ENCODE data around the gene KCNJ8.
"Not testable (repeated sequence)": the region's sequence is repeated elsewhere in the genome, so short reads cannot be mapped to it uniquely, and the experiment has no call there.

KCNJ8 gene

DNA sequence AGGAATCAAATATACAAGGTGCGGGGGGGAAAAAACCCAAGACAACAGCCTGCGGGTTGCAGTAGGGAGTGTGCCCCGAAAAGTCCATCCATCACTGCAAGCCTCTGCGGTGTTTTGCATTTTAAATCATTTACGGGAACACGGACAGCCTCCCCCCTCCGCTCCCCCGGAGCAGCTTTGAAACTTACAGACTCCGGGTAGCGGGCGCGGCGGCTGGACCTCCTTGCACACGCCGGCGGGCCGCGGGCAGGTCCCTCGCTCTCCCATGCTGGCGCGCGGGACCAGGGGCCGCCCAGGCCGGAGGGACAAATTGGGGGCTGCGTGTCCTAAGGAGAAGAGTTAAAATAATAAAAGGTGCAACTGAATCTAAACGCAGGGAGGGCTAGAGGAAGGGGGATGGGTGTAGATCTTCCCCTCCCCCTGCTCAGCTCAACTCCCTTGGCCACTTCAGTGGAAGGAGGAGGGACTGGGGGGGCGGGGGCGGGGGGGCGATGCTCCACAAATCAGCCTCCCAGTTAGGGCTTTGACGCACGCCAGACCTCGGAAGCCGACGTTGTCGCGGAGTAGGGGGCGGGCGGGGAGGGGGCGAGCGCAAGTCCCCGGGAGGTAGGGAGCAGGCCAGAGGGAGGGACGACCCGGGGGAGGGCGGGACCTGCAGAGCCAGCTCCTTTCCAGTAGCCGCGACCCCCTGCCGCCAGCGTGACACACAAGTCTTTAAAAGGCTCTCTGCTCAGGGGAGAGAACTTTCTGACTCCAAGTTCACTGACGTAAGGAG lies at the start of gene KCNJ8:
Gene KCNJ8 (minus strand): TSS at position 349 of the 775 bp plus-strand sequence. CDS start 1,090 bp downstream, outside the sequence.
- DNase-seq (ENCODE audit: low read depth, low spot score), result no peak

DNA sequence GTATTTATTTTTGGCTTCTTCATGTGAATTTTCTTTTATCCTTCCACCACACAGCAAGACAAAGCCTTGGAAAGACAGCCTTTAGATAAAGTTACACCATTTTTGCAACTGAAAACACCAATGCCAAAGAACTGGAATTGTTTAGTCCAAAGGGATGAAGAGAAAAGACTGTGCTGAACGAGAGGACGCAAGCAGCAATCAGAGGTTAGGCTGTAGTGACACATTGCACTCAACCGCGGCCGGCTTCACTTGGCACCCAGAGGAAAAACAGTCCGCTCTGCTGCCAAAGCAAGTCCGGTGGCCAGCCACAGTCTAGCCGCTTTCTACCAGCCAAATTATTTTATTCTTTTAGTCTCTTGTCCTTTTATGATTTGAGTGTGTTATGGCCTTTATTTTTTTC lies 49.1 kb upstream of the KCNJ8 start:
- DNase-seq (ENCODE audit: low read depth, low spot score), result no peak

DNA sequence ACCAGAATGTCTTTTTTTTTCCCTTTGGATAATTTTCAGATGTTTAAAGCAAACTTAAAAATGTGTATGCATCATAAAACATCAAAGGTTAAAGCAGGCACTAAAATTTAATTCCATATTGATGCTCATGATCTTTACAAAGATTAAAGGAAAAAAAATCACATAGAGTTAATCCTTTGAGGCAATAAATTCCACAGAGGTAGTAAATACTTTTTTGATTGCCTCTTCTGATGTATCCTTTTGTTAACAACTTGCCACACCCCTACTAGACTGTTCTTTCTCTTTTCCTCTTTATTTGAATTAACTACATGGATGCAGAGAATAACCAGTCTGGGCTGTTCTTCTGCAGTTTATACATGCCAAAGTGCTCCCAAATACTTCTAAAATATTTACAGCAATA lies 45.2 kb upstream of the KCNJ8 start:
- no peak for DNase-seq (ENCODE audit: low read depth, low spot score)

DNA sequence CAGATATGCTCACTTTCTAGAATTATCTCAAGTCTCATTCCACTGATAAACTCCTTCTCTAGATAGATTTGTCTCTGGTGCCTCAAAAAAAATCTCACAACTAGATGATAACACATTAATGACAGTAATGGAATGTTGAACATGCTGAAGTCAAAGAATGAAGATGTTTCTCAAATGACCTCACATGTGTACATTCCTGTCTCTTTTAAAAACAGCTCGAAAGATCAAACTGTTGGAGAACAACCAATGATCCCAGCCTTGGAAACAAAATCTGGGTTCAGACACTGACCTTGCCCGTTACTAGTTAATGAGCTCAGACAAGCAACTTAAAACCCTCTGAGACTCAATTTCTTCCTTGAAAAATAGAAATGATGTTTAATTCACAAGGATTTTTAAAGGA lies 44.7 kb upstream of the KCNJ8 start:
- DNase-seq (ENCODE audit: low read depth, low spot score), result no peak

DNA sequence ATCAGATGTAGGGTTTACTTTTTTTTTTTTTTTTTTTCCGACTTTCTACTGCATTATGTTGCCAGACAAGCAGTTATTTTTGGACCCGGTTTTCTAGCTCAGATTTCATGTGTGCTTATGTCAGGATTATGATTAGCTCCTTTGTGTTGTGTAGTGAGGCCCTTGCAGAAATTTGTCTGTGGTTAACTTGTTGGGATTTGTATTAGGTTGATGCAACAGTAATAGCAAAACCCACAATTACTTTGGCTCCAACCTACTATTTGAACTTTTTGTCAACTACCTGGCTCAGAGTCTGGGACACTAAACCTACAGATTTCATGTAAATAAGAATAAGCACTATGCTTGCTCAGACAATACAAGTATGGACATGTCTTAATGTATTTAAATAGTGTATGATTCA lies 44.1 kb upstream of the KCNJ8 start:
- no peak for DNase-seq (ENCODE audit: low read depth, low spot score)

DNA sequence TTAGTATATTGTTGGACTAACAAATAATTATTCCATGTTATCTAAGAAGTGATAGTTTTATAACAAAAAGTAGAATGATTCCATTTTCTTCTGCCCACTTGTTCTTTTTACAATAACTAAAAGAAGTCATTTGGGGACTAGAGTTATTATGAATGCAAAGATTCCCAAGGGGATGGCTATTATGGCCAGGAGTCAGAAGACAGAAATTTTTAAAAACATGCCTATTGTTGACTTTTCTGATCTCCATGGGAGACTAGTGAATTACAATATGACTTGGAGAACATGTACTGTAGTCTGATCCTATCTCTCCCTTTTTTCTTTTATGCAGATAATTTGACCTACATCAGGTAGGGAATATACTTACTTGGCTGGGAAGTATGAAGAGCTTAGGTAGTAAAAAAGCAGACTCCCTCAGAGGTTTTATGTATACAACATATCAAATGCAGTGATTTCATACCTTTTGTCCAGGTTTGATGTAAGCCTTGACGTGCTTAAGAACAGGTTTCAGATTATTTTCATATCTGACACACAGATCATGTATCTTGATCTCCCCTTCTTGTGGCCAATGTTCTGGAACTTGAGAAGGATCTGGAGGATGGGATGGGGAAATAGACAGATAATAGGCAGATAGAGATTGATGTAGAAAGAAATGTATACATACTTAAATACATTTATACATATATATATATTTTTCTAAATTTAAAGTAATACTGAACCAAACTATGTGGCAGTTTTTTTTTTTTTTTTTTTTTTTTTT lies 41.0 kb upstream of the KCNJ8 start:
- DNase-seq (ENCODE audit: low read depth, low spot score), result no peak

DNA sequence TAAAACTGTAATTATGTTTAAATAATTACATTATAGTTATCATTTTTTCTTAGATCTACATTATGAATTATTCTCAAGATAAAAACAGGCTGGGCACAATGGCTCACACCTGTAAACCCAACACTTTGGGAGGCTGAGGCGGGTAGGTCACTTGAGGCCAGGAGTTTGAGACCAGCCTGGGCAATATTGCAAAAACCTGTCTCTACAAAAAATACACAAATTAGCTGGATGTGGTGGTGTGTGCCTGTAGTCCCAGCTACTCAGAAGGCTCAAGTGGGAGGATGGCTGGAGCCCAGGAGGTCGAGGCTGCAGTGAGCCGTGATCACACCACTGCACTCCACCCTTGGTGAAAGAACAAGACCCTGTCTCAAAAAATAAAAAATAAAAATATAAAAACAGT lies 40.3 kb upstream of the KCNJ8 start:
- DNase-seq (ENCODE audit: low read depth, low spot score), result no peak

DNA sequence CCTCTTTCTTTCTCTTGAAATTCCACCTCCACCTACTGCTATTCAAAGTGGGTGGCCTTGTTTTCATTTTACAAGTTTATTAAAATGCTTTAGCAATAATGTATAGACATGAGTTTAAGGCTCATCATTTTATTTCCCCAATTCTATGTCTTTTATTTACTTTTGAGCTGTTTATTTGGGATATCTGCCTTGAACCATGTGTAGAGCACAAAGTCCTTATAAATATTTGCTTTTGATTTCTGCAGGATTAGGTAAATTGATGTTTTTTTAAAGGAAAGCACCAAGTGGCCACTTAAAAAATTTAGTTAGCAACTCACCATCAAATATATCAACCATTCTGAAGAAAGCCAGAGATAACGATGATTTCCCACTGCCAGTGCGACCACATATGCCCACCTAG lies 39.8 kb upstream of the KCNJ8 start:
- DNase-seq (ENCODE audit: low read depth, low spot score), result no peak

DNA sequence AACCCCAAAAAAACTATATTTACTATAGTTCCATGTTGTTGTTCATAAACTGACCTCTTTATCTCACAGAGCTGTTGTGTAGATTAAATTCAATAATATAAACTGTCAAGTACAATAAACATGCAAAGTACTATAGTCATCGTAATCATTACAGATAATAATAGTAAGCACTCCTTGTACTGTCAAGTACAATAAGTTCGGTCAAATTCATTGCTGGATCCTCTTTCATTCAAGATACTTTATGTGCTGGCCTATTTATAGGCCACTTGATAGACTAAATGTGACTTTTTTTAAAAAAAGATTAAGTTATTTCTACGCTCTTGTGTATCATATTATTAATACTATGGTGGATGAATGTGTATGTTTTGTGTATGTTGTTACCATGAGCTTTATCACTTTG lies 39.2 kb upstream of the KCNJ8 start:
- no peak for DNase-seq (ENCODE audit: low read depth, low spot score)

DNA sequence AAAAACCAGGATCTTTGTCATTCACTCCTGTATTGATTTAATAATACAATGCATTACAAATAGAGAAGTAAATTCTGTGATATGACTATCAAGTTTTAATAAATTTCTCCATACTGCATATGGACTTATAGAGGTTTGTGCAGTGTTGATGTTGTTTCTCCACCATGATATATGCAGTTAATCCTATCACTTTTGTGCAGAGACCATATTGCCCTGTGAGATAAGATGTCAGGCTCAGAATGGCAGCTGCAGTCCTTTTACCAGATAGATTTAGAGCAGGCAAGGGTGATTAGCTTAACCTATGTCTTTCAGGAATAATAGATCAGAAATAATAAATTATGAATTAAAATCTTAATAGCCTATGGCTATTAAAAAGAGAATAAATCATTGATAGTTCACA lies 38.6 kb upstream of the KCNJ8 start:
- DNase-seq (ENCODE audit: low read depth, low spot score), result no peak

DNA sequence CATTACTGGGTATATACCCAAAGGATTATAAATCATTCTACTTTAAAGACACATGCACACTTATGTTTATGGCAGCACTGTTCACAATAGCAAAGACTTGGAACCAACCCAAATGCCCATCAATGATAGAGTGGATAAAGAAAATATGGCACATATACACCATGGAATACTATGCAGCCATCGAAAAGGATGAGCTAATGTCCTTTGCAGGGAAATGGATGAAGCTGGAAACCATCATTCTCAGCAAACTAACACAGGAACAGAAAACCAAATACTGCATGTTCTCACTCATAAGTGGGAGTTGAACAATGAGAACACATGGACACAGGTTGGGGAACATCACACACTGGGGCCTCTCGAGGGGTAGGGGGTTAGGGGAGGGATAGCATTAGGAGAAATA lies 37.8 kb upstream of the KCNJ8 start:
- DNase-seq (ENCODE audit: low read depth, low spot score), result not testable (repeated sequence)

DNA sequence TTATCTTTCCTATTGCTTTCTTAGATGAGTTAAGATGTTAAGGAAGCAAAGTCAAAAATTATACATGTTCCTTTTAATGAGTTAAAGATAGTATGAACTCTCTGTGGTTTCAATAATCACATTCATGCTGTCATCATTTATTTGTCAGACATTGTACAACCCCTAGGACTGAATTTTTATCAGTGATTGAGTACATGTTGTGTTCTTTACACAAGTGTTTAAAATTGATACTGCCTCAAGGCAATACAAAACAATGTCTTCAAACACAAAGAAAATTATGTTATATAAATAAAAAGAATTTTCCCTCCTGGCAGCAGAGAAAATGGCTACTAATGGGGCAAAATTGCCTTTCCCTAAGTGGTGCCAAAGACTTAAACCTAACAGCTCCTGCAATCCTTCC lies 34.6 kb upstream of the KCNJ8 start:
- no peak for DNase-seq (ENCODE audit: low read depth, low spot score)

DNA sequence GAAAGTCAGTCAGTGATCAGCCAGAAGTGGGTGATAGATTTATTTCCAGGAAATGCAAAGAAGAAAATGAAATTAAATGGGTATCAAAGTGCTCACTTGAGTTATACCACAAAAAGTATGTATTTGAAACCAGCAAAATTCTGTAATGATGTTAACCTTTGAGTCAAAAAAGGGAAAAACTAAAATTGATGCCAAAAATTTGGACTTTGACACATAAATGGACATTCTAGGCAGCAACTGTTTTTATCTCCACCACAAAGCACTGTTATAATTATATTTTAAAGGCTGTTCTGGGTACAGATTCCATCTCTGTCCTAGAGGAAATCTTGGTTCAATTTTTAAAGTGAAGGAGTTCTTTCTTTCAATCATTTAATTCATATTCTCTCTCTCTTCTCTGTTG lies 31.7 kb upstream of the KCNJ8 start:
- no peak for DNase-seq (ENCODE audit: low read depth, low spot score)

DNA sequence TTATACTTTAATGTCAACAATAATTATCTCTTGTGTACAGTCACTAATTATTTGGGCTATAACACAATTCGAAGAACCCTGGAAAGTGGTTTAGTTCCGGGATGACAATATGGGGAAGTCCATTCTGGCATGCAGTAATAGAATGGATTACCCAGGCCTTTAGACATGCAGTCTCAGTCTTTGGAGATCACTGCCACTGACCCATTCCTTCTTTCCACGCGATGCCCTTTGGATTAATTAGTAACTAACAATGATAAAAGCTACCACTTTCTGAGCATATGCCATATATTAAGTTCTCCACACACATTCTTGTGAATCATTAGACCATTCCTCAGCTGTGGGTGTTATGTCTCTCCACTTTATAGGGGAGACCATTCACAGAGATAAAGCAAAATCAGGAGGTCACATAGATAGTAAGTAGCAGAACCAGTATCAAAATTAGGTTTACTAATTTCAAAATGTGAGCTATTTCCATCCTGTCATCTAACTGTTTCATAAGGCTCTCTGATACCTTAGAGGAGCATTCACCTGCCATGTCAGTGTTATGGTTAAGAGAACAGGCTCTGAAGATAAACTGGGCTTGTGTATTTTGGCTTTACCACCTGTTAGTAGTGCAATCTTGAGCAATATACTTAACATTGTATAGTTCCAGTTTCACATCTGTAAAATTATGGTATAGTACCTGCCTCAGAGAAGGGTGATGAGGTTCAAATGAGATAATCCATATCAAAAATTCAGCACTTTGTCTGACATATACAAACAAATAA lies 27.2 kb upstream of the KCNJ8 start:
- DNase-seq (ENCODE audit: low read depth, low spot score), result no peak

DNA sequence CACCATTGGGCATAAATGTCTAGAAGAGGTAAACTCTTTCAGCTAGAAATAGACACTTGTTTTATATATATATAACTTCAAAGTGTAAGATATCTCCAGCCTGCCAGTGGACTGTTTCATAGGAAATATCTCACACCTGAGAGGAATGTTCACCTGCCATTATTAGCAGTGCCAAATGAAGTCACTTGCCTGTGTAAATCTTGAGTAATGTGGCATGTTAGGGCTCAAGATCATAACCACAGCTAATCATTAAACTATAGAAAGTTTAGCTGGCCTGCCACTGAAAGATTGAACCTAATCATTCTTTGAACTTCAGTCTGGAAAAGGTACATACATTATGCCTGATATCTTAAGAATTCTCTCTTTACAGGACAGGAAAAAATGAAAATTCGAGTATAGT lies 25.5 kb upstream of the KCNJ8 start:
- no peak for DNase-seq (ENCODE audit: low read depth, low spot score)

DNA sequence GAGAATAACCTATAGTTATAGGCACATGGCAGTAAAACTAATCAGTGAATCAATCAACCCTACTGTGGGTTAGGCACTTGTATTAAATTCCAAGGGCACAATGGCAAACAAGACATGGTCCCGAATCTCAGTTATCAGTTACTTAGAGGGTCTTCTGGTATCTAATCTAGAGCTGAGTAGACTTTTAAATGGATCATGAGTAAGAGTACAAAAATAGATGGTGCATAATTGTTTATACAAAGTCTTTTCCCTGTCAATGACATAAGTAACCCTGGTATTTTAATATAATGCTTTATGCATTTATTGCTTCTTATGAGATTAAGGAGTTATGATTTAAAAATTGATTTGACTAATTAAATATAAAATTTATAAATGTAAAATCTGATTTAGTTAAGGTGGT lies 23.0 kb upstream of the KCNJ8 start:
- no peak for DNase-seq (ENCODE audit: low read depth, low spot score)

DNA sequence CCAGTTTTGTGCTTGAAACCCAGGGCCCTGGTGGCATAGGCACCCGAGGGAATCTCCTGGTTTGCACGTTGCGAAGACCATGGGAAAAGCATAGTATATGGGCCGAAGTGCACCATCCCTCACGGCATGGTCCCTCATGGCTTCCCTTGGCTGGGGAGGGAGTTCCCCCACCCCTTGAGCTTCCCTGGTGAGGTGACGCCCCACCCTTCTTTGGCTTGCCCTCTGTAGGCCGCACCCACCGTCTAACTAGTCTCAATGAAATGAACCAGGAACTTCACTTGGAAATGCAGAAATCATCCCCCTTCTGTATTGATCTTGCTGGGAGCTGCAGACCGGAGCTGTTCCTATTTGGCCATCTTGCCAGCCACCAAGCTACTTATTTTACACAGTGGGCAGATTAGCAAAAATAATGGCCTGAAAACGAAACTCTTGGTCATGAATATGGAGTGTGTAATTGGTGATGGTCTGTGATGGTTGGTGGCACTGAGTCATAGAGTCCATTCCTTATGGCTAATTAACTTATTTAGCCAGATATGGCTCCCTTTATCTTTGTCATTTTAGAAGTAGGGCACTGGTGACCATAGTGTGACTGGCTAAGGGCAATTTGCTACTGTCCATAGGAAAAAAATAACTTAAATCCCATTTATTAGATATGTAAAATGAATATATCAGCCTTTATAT lies 21.3 kb upstream of the KCNJ8 start:
- DNase-seq (ENCODE audit: low read depth, low spot score), result no peak

DNA sequence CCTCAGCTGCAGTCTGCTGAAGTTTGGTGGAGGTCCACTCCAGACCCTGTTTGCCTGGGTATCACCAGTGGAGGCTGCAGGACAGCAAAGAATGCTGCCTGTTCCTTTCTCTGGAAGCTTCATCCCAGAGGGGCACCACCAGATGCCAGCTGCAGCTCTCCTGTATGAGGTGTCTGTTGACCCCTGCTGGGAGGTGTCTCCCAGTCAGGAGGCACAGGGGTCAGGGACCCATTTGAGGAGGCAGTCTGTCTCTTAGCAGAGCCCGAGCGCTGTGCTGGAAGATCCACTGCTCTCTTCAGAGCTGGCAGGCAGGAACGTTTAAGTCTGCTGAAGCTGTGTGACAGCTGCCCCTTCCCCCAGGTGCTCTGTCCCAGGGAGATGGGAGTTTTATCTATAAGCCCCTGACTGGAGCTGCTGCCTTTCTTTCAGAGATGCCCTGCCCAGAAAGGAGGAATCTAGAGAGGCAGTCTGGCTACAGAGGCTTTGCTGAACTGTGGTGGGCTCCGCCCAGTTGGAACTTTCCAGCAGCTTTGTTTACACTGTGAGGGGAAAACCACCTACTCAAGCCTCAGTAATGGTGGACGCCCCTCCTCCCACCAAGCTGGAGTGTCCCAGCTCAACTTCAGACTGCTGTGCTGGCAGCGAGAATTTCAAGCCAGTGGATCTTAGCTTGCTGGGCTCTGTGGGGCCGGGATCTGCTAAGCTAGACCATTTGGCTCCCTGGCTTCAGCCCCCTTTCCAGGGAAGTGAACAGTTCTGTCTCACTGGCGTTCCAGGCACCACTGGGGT lies 20.5 kb upstream of the KCNJ8 start:
- not testable (repeated sequence) for DNase-seq (ENCODE audit: low read depth, low spot score)

DNA sequence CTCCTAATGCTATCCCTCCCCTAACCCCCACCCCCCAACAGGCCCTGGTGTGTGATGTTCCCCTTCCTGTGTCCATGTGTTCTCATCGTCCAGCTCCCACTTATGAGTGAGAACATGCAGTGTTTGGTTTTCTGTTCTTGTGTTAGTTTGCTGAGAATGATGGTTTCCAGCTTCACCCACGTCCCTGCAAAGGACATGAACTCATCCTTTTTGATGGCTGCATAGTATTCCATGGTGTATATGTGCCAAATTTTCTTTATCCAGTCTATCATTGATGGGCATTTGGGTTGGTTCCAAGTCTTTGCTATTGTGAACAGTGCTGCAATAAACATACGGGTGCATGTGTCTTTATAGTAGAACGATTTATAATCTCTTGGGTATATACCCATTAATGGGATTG lies 15.2 kb upstream of the KCNJ8 start:
- not testable (repeated sequence) for DNase-seq (ENCODE audit: low read depth, low spot score)

DNA sequence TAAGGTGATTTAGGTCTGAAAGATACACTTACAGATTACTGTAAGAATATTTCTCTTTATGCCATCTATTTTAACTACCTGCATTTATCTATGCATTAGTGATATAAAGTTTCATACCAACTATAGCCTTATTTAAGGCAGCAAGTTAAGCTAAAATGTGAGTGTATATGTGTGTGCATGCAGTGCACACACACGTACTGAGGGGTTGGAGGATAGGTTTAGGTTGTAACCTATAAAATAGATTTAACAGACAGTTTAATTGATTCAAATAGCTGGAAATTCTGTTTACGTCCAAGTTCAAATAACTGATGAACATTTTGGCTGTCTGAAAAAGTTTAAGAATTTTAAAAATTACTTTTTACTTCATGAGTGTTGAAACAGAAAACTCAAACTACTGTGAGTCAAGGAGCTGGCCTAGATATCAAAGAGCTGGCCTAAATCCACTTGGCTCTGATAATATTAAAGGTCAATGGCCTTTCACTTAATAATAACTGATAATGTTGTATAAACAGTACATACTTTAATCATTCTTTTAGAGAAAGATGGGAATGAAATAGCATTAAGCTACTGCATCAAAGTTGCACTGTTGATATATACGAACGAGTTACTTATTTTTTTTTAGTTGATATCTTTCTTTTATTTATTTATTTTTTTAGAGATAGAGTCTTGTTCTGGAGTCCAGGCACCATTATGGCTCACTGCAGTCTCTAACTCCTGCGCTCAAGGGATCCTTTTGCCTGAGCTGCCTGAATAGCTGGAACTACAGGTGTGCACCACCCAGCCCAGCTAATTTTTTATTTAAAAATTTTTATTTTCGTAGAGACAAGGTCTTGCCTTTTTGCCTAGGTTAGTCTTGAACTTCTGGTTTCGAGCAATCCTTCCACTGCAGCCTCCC lies 13.8 kb upstream of the KCNJ8 start:
- DNase-seq (ENCODE audit: low read depth, low spot score), result no peak

All from smooth muscle cell of the brain vasculature (primary cell).